ENCODE measurements around the gene COL6A3.
A peak's percentile ranks its signal among the peaks of the same experiment; 100 is the strongest.
"Not testable (repeated sequence)": the region's sequence is repeated elsewhere in the genome, so short reads cannot be mapped to it uniquely, and the experiment has no call there.

The COL6A3 gene

GRCh38 chr2:237315170-237315828 lies 98.7 kb downstream of the COL6A3 start:
- DNase-seq, result peak; percentile 94

- DNase-seq, result no peak
These were observed 99.3 kb downstream of the COL6A3 start for GRCh38 chr2:237314681-237315080.

DNA sequence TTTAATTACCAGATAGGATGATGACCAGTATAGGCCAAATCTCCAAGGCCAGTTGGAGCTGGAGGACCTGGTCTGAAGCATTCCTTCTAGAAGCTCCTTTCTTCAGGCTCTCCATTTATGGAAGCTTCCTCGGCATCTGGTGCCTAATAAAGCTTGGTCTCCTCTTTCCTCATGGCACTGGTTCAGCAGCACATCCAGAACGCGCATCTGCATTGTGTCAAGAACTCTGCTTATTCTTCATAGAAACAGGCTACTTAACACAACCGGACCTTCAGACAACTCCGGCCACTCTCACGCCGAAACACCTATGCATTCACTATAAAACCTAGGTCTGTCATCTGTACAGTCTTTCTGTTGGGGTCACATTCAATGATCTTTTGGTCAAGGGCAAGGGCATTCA lies 99.8 kb downstream of the COL6A3 start:
- DNase-seq, result no peak

GRCh38 chr2:237312021-237312755 lies 101.8 kb downstream of the COL6A3 start:
- DNase-seq, result no peak

- DNase-seq, result no peak
These were observed 103.3 kb downstream of the COL6A3 start for GRCh38 chr2:237310515-237311114.

DNA sequence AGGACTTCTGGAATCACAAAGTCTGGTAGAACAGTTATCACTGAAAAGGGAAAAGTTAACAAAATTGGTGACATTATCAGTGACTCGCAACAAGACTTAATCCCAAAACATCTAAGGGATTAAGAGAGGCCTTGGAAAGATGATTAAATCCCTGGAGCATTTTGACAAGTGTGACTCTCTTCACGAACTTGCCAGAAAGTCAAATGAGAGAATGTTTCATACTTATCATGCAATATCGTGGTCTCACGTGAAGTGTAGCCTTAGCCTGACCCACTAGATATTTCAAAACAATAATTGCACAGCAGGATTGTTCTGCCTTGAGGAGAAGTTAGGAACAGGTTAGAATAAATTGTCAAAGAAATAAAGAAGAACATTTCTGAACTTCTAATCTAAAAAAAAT lies 104.5 kb downstream of the COL6A3 start:
- DNase-seq, result no peak

- DNase-seq, result no peak
These were observed 105.0 kb downstream of the COL6A3 start for GRCh38 chr2:237309011-237309410.

GRCh38 chr2:237307474-237307873 lies 106.5 kb downstream of the COL6A3 start:
- no peak for DNase-seq

- no peak for DNase-seq
These were observed 107.2 kb downstream of the COL6A3 start for GRCh38 chr2:237306787-237307170.

GRCh38 chr2:237306083-237306786 lies 107.7 kb downstream of the COL6A3 start:
- DNase-seq, result no peak

GRCh38 chr2:237305579-237305978 lies 108.4 kb downstream of the COL6A3 start:
- no peak for DNase-seq

DNA sequence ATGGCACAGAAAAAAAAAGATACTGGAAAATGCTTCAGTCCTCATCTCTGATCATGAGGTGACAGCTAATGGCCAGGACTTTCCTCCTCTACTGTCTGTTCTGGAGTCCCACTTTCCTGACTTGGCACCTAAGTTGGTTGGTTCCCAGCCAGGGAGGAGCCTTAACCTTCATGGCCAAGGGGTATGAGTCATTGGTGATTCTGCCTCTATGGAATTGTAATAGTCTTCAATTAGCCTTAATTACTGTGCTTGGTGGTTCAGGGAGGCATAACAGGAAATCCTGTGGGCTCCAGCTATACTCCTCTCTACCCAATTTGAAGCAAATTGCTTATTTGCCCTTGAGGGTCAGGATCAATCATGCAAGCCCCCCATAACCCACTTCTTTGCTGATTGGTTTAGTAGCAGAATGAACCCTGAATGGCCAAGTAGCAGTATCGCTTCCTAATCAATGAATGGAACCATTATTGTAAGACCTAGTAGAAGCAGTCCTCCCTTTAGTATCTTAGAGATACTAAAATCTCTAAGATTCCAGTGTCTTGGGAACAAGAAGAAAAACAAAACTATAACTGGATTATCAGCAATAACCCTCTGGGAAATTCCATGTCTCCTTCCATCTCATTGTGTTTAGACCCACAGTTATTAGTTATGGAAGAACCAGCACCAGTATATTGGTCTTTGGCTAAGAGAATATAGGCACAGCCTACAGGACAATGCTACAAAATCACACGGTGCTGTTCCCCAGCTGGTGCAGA lies 109.0 kb downstream of the COL6A3 start:
- no peak for DNase-seq

- not testable (repeated sequence) for DNase-seq
These were observed 110.7 kb downstream of the COL6A3 start for GRCh38 chr2:237303244-237303643.

DNA sequence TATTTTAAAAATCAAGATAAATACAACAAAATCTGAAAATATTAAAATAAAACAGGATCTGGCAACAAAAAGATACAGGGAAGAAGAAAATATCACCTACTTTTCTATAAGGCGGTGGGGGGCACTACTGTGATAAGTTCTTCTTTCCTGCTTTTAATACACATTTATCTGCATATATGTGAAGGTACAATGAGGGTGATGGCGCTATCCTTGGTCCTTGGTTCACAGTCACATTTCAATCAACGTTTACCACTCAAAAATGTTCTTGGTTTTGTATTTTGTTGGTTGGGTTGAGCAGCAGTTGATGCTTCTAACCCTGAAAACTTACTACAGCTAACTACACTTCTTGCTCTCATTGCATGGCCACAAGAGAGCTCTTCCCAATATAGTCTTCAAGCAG lies 112.4 kb downstream of the COL6A3 start:
- no peak for DNase-seq

DNA sequence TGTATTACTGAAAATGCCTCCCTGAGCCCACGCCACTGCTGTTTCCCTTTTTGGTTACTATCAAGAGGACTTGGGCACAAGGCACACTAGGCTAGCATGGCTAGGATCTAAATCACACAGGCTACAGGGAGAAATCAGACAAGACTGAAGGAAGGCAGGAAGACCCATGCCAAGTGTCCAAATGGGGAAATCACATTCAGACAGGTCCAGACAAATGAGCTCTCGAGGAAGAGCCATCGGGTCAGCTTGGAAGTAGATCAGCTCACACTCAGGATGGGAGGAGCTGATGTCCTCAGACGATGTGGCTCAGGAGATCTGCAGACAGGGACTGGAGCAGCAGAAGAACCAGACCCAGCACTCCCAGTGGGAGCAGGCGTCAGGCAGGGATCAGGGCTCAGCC lies 113.2 kb downstream of the COL6A3 start:
- DNase-seq, result no peak

DNA sequence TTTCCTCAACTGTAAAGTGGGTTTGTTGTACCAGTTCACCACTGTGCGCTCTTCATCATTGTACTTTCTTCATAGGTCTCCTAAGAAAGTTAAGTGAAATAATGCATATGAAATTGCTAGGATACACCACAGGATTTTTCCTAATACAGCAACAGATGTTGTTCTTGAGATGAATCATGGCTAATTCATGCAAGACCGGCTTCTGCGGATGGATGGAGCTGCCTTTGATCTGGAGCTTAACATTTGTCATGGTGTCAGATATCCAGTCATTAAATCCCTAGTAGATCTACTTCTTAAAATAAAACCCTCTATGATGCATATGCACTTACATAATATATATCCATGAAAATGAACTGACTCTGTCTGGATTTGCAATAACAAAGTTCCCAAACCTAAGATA lies 114.1 kb downstream of the COL6A3 start:
- DNase-seq, result no peak

DNA sequence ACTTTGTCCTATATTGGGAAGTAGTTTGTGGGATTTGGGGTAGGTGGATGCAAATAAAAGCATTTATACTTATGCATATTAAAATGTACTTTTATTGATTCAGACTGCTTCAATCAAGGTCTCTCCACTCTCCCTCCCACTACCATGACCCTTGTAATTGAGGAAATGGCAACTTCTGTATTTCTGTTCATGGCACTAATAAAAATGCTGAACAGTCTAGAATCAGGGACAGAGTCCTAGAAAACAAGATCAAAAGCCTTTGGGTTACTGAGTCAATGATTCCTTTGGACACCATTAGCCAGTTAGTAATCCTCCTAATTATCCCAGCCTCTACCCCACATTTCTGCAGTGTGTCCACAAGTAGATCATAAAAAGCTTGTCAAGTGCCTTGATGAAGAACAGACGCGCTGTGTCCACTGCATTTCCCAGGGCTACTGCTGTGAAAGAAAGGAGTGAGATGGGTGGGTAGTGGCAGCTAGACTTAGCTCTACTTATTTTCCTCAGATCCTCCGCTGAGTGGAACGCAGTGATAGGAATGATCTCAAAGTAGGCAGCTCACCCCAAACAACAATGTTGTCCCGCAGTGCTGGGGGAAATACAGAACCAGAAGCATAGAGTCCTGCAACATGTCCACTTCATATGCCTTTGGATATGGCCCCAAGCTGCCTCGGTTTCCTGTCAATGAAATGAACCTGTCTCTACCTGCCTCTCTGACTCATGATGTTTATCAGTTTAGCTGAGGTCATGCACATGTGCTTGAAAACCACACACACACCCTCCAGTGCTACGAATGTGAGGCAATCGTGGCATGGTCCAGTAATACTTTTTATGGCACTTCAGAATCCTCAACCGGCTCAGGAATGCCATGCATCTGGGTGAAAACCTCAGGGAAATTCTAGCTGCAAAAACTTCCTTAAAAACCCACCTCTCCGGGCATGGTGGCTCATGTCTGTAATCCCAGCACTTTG lies 115.5 kb downstream of the COL6A3 start:
- DNase-seq, result no peak

DNA sequence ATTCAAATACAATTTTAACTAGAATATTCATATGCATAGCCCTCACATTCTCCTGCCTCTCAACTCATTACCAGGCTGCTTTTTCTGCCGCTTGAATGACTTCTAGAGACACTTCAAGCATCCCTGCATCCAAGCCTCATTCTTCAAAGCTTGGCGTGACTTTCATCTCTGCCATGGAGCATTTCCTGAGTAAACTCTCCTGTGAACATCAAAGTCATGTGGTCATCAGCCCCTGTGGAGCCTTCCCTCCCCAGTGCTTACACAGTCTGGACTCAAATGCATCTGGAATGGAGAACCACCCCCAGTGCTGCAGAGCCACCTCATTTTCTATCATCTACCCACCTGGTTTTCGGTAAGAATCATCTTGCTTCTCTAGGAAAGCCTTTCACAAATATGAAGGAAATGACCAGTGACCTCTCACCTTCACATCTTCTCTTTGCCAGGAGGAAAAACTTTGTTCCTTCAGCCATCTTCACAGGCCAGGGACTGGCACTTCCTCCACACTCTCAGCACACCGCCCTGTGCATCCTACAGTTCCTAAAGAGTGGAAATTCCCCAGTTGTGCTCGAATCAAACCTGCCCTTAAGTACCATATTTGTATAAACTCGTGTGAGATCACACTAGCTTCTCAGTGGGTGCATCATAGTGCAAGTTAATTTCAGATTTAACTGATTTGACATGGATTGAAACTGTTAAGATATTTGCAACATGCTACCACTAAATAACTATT lies 116.4 kb downstream of the COL6A3 start:
- no peak for DNase-seq

DNA sequence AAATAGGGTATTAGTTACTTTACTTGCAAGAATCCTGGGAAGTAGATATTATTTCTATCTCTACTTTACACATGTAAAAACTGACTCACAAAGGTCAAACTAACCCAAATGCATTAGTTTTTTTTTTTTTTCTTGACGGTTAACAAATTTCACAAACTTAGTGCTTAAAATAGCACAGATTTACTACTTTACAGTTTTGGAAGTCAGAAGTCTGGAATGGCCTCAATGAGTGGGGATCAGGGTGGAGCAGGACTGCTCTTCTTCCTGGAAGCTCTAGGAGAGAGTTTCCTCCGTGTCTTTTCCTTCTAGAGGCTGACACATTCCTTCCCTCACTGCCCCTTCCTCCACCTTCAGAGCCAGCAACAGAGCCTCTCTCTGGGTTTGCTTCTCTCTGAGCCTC lies 117.2 kb downstream of the COL6A3 start:
- DNase-seq, result no peak

GRCh38 chr2:237295889-237296480 lies 118.0 kb downstream of the COL6A3 start:
- no peak for DNase-seq

DNA sequence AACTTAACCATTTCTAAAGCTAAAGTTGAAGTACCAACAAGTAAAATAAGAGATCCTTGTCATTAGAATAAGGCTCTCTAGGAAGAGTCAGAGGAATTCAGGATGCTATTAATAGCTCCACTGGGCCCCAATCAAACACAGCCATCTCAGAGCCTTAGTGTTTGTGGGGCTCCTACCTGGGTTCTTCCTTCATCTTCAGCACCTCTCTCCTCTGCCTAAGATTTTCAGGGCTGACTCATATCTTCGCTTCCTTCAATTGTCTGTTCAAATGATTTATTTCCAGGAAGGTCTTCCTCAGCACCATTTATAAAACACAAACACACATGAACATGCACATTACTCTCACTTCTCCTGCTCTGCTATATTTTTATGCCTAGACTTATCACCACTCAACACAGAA lies 119.5 kb downstream of the COL6A3 start:
- no peak for DNase-seq

All from femur (tissue), 1 donor.